H1 (cell line): ENCODE results near the gene EMD. TPM values are rescaled to one million over a fixed set of nuclear protein-coding genes. Genes with fewer than 3 reads are reported as not detected.

Source experiments
- CTCF ChIA-PET: fragments of 300-600 bp; sonication (Branson Sonifier 250); formaldehyde crosslinking; loops from one replicate; lab custom pipeline; 2021; ENCODE audit not compliant: partially characterized antibody; lab: Charles Lee
- POLR2A ChIA-PET: fragments of 300-600 bp; sonication (Branson Sonifier 250); formaldehyde crosslinking; loops from one replicate; lab custom pipeline; 2021; ENCODE audit warnings: inconsistent platforms; ENCODE audit not compliant: partially characterized antibody; lab: Charles Lee
- DNase-seq, 2 experiments: peaks; one replicate each; pipeline versions ENCODE4 v3.0.0 to v3.0.0-alpha.2; 2010 to 2022; ENCODE audit warnings: low spot score in 2 of 2, low read depth in 1 of 2, mixed read lengths in 1 of 2
- FAIRE-seq: peaks from 2 replicates; lab custom pipeline; 2011; peaks lifted over from hg19 to GRCh38; lab: Jason Lieb, UNC
- H2AFZ ChIP-seq: 2 replicates; pipeline ENCODE4 v1.8.1; 2012; ENCODE audit warnings: low read length, inconsistent platforms
- H2AK5ac ChIP-seq: 2 replicates; pipeline ENCODE4 v1.6.1; 2013; ENCODE audit warnings: low read depth, low read length
- H2BK120ac ChIP-seq: replicated peaks from 2 replicates; pipeline ENCODE3; 2013; ENCODE audit warnings: low read depth, low read length, inconsistent platforms
- H2BK12ac ChIP-seq: 2 replicates; pipeline ENCODE4 v1.6.1; 2013; ENCODE audit warnings: low read depth, low read length
- H2BK15ac ChIP-seq: 2 replicates; pipeline ENCODE4 v1.6.1; 2013; ENCODE audit warnings: low read length
- H2BK20ac ChIP-seq: 2 replicates; pipeline ENCODE4 v1.6.1; 2013; ENCODE audit warnings: low read length
- H2BK5ac ChIP-seq: 2 replicates; pipeline ENCODE4 v1.6.1; 2013; ENCODE audit warnings: low read depth, low read length
- H3K14ac ChIP-seq: 2 replicates; pipeline ENCODE4 v1.6.1; 2013; ENCODE audit warnings: inconsistent platforms; ENCODE audit not compliant: insufficient read length
- H3K18ac ChIP-seq: 2 replicates; pipeline ENCODE4 v1.6.1; 2013; ENCODE audit warnings: low read length; ENCODE audit errors: extremely low read depth
- H3K23ac ChIP-seq: 2 replicates; pipeline ENCODE4 v1.6.1; 2013; ENCODE audit warnings: inconsistent platforms; ENCODE audit not compliant: insufficient read length
- H3K23me2 ChIP-seq: 2 replicates; pipeline ENCODE4 v1.6.1; 2013; ENCODE audit warnings: low read depth, low read length
- H3K27ac ChIP-seq: 2 replicates; pipeline ENCODE4 v1.6.1; 2011; ENCODE audit warnings: low read depth, low read length, inconsistent platforms
- H3K27me3 ChIP-seq, 4 experiments: replicated peaks in 1 of 4; 1 replicate in 1 of 4; 2 replicates in 3 of 4; pipeline versions ENCODE4 v1.6.1 to v1.8.1; 2011 to 2013; ENCODE audit warnings: low read length in 3 of 4, mild to moderate bottlenecking in 3 of 4, inconsistent platforms in 2 of 4, mixed read lengths in 2 of 4, moderate library complexity in 1 of 4; ENCODE audit not compliant: control insufficient read depth in 3 of 4, insufficient read depth in 3 of 4; ENCODE audit errors: extremely low read depth in 1 of 4
- H3K36me3 ChIP-seq, 4 experiments: 2 replicates each; pipeline versions ENCODE4 v1.6.1 to v1.8.1; 2011 to 2013; ENCODE audit warnings: mild to moderate bottlenecking in 4 of 4, low read length in 3 of 4, moderate library complexity in 2 of 4, control low read depth in 1 of 4, inconsistent platforms in 1 of 4; ENCODE audit not compliant: insufficient read depth in 4 of 4, control insufficient read depth in 2 of 4
- H3K4ac ChIP-seq: replicated peaks from 2 replicates; pipeline ENCODE3; 2013; ENCODE audit warnings: low read length, low read depth, mixed read lengths, inconsistent platforms; ENCODE audit not compliant: insufficient read length
- H3K4me1 ChIP-seq, 4 experiments: replicated peaks in 1 of 4; 1 replicate in 1 of 4; 2 replicates in 3 of 4; pipeline versions ENCODE4 v1.6.1 to v1.8.1; 2011 to 2013; ENCODE audit warnings: low read length in 3 of 4, inconsistent platforms in 2 of 4, mixed read lengths in 1 of 4; ENCODE audit not compliant: insufficient read depth in 4 of 4, control insufficient read depth in 3 of 4
- H3K4me2 ChIP-seq, 2 experiments: 2 replicates each; pipeline versions ENCODE4 v1.6.1 to v1.8.1; 2011 to 2013; ENCODE audit warnings: low read depth in 2 of 2, low read length in 2 of 2, control low read depth in 1 of 2, inconsistent platforms in 1 of 2, mild to moderate bottlenecking in 1 of 2; ENCODE audit not compliant: insufficient read depth in 1 of 2
- H3K4me3 ChIP-seq, 4 experiments: fragments of 200-600, 300-600 bp in 1 of 4; sonication (generic), shearing (Covaris generic), sonication (Bioruptor Twin) in 1 of 4; 2 replicates each; pipeline versions ENCODE4 v1.5.1 to v1.8.1; 2011 to 2016; ENCODE audit warnings: low read length in 4 of 4, low read depth in 3 of 4, control low read depth in 2 of 4, inconsistent platforms in 2 of 4, mild to moderate bottlenecking in 2 of 4, mixed read lengths in 1 of 4, moderate library complexity in 1 of 4; ENCODE audit not compliant: insufficient read depth in 2 of 4; ENCODE audit errors: extremely low read depth in 1 of 4
- H3K56ac ChIP-seq: replicated peaks from 2 replicates; pipeline ENCODE3; 2013; ENCODE audit warnings: low read depth, mild to moderate bottlenecking, mixed read lengths, low read length, inconsistent platforms; ENCODE audit not compliant: insufficient read length
- H3K79me1 ChIP-seq: 2 replicates; pipeline ENCODE4 v1.6.1; 2013; ENCODE audit warnings: low read depth, low read length, control low read depth
- H3K79me2 ChIP-seq, 2 experiments: 2 replicates each; pipeline versions ENCODE4 v1.6.1 to v1.8.1; 2012 to 2013; ENCODE audit warnings: low read length in 2 of 2, mild to moderate bottlenecking in 2 of 2, inconsistent platforms in 1 of 2; ENCODE audit not compliant: insufficient read depth in 2 of 2, control insufficient read depth in 1 of 2
- H3K9ac ChIP-seq, 4 experiments: replicated peaks in 1 of 4; 1 replicate in 1 of 4; 2 replicates in 3 of 4; pipeline versions ENCODE4 v1.6.1 to v1.8.1; 2011 to 2013; ENCODE audit warnings: low read depth in 3 of 4, low read length in 3 of 4, control low read depth in 2 of 4, mild to moderate bottlenecking in 2 of 4, moderate library complexity in 2 of 4, inconsistent platforms in 1 of 4; ENCODE audit errors: extremely low read depth in 1 of 4
- H3K9me3 ChIP-seq, 2 experiments: 2 replicates each; pipeline versions ENCODE4 v1.6.1 to v1.8.1; 2012 to 2013; ENCODE audit warnings: mild to moderate bottlenecking in 2 of 2, moderate library complexity in 2 of 2, control low read depth in 1 of 2, inconsistent platforms in 1 of 2, low read depth in 1 of 2, low read length in 1 of 2, mixed read lengths in 1 of 2; ENCODE audit not compliant: insufficient read depth in 2 of 2
- H4K20me1 ChIP-seq, 2 experiments: replicated peaks in 1 of 2; 2 replicates each; pipeline versions ENCODE3 to v1.8.1; 2011 to 2013; ENCODE audit warnings: inconsistent platforms in 2 of 2, low read length in 2 of 2, mild to moderate bottlenecking in 1 of 2; ENCODE audit not compliant: insufficient read depth in 2 of 2, control insufficient read depth in 1 of 2
- H4K5ac ChIP-seq: 2 replicates; pipeline ENCODE4 v1.6.1; 2013; ENCODE audit warnings: low read length, low read depth, mixed read lengths, inconsistent platforms; ENCODE audit not compliant: insufficient read length
- H4K8ac ChIP-seq: 2 replicates; pipeline ENCODE4 v1.8.0; 2013; ENCODE audit warnings: mild to moderate bottlenecking, moderate library complexity, low read length, inconsistent platforms; ENCODE audit not compliant: insufficient read depth; ENCODE audit errors: extremely low read depth
- H4K91ac ChIP-seq: replicated peaks from 2 replicates; pipeline ENCODE3; 2013; ENCODE audit warnings: low read length, mixed read lengths, inconsistent platforms; ENCODE audit not compliant: insufficient read length
- ATF3 ChIP-seq: IDR thresholded peaks from 2 replicates; pipeline ENCODE4 v1.6.1; 2011; ENCODE audit warnings: low read depth, mild to moderate bottlenecking, low read length; ENCODE audit not compliant: insufficient read depth
- BCL11A ChIP-seq, 2 experiments: IDR thresholded peaks; one replicate each; pipeline ENCODE4 v1.6.1; 2011; ENCODE audit warnings: low read depth in 2 of 2, low read length in 2 of 2, mild to moderate bottlenecking in 2 of 2
- BRCA1 ChIP-seq: IDR thresholded peaks from 2 replicates; pipeline ENCODE4 v1.6.1; 2012; ENCODE audit warnings: low read depth, low read length, improper control_type of control experiment
- FOSL1 ChIP-seq: IDR thresholded peaks from 2 replicates; pipeline ENCODE4 v1.6.1; 2011; ENCODE audit warnings: mild to moderate bottlenecking, low read depth, low read length, moderate library complexity; ENCODE audit not compliant: insufficient read depth
- HDAC6 ChIP-seq: IDR thresholded peaks from one replicate; pipeline ENCODE4 v1.7.1; 2012; ENCODE audit warnings: low read depth, mild to moderate bottlenecking, inconsistent platforms, low read length, moderate library complexity
- KDM5A ChIP-seq: fragments of 200-600 bp; IDR thresholded peaks from 2 replicates; pipeline ENCODE4 v1.7.1; 2012; ENCODE audit warnings: mild to moderate bottlenecking, low read length, inconsistent platforms, mixed read lengths
- POLR2AphosphoS5 ChIP-seq: IDR thresholded peaks from 2 replicates; pipeline ENCODE4 v1.6.1; 2011; ENCODE audit warnings: low read depth, low read length
- SAP30 ChIP-seq: fragments of 300-600 bp; sonication (generic); IDR thresholded peaks from 2 replicates; pipeline ENCODE4 v1.7.1; 2012; ENCODE audit warnings: low read length, moderate library complexity, mild to moderate bottlenecking, inconsistent platforms; ENCODE audit not compliant: insufficient read depth, insufficient replicate concordance
- SIRT6 ChIP-seq: IDR thresholded peaks from one replicate; pipeline ENCODE4 v1.7.1; 2012; ENCODE audit warnings: low read length, inconsistent platforms
- WGBS, 2 experiments: shearing (Covaris generic) in 1 of 2; methylation state at CpG; one replicate each; pipeline versions ENCODE4 v1.1.6 to v1.1.7; 2013 to 2015; ENCODE audit warnings: low lambda C conversion rate in 2 of 2, mixed read lengths in 2 of 2, inconsistent platforms in 1 of 2, low coverage in 1 of 2, missing lambda C conversion rate in 1 of 2; ENCODE audit not compliant: insufficient replicate concordance in 2 of 2, insufficient coverage in 1 of 2, insufficient read length in 1 of 2; ENCODE audit errors: extremely low coverage in 1 of 2, missing lambda C conversion rate in 1 of 2; 5-methylcytosine and 5-hydroxymethylcytosine counted together
- polyA plus RNA-seq, 7 experiments: library from polyadenylated mRNA; depleted of rRNA in 3 of 7; stranded (reverse) in 5 of 7; unstranded in 2 of 7; fragments of >200 nt in 5 of 7; fragments of 200-250 nt in 2 of 7; gene quantifications; 1 replicate in 5 of 7; 2 replicates in 1 of 7; 4 replicates in 1 of 7; pipeline versions ENCODE4 v1.2.1 to v1.2.3, GENCODE V29; 2011 to 2013; ENCODE audit warnings: missing spikeins in 2 of 7, mixed read lengths in 2 of 7
- total RNA-seq: library from RNA; stranded (reverse); fragmentation: NEBNext Ultra II Directional; extraction: Animal tissue kit (Norgen Biotek cat#: 25700); gene quantifications from 2 replicates; pipeline ENCODE4 v1.2.1, GENCODE V29; 2021

EMD gene
- total and polyA plus RNA-seq, 2 of the 8 experiments (the other 6 are each of a cell fraction or from before 2014, with no cell fraction given), result 45.5 to 109 TPM

- no peaks in the 10 kb centered on the region for H3K23me2 ChIP-seq
- WGBS, 2 experiments, result 92% methylated on average over 10 of the region's 30 CpGs; no CpG with 5 or more reads in 1 of the 2 experiments
- H3K18ac ChIP-seq, result no peak overlapping the region
- no peaks in the 10 kb centered on the region; the same call in 1 of the 2 replicates for H3K79me1 ChIP-seq
- no peak overlapping the region for H3K4me3 ChIP-seq
- H2AFZ ChIP-seq, result no peak overlapping the region
- TF ChIP-seq HDAC6, result no peak
- no peak for TF ChIP-seq POLR2AphosphoS5
- no peak for TF ChIP-seq KDM5A
- TF ChIP-seq SAP30, result no peak
- TF ChIP-seq FOSL1, result no peak
- no peak for TF ChIP-seq BRCA1
- no peak for TF ChIP-seq ATF3
- no peak for TF ChIP-seq BCL11A (IDR thresholded peaks at IDR 0.05; ENCODE audit: low read depth in 2 of 2, low read length in 2 of 2)
- no peak for TF ChIP-seq SIRT6
- H4K20me1 ChIP-seq, result peaks cover 5 to 44% of the 10 kb centered on the region in 2 experiments
- no peaks in the 10 kb centered on the region for H3K27me3 ChIP-seq
- H3K9me3 ChIP-seq, result no peaks in the 10 kb centered on the region
- H3K9ac ChIP-seq, result no peak overlapping the region
- no peak overlapping the region for H2BK20ac ChIP-seq
- no peaks in the 10 kb centered on the region for H3K4me1 ChIP-seq
- no peak overlapping the region for H3K14ac ChIP-seq
- H3K4ac ChIP-seq, result no peak overlapping the region
- CTCF ChIA-PET, result no interaction called here
- POLR2A ChIA-PET, result interaction anchor here (1.0 to 15.6 kb wide), 6 partner anchors 6 to 46 kb away, joined by 4 to 348 read pairs (median 10); partner anchors contain the start of gene RPL10
- H3K4me2 ChIP-seq, result no peak overlapping the region
- H2BK15ac ChIP-seq, result no peak overlapping the region
- DNase-seq, result no peak
- no peak overlapping the region for H2BK120ac ChIP-seq
- H3K23ac ChIP-seq, result no peak overlapping the region
- H2BK12ac ChIP-seq, result no peak overlapping the region
- no peak overlapping the region for H3K56ac ChIP-seq
- H3K36me3 ChIP-seq, result peaks cover 44 to 100% (median 86%) of the 10 kb centered on the region in 4 experiments
- H4K5ac ChIP-seq, result no peak overlapping the region
- H3K79me2 ChIP-seq, result no peaks in the 10 kb centered on the region
- H4K91ac ChIP-seq, result no peak overlapping the region
- no peak overlapping the region; the same call in 1 of the 2 replicates for H4K8ac ChIP-seq
- H2AK5ac ChIP-seq, result no peak overlapping the region
- no peak for FAIRE-seq
- H2BK5ac ChIP-seq, result no peak overlapping the region
- no peak overlapping the region for H3K27ac ChIP-seq
Measured at GRCh38 chrX:154355094-154355775, 23.9 kb upstream of the EMD start.
